ENCODE measurements around the gene GNE. TPM values are rescaled to one million over a fixed set of nuclear protein-coding genes. Genes with fewer than 3 reads are reported as not detected.

Gene GNE
- total and polyA plus RNA-seq, 2 of the 8 experiments (the other 6 are each of a cell fraction or from before 2014, with no cell fraction given) = 5.1 to 11.1 TPM

GRCh38 chr9:36190388-36191289 lies 67.6 kb downstream of the GNE start, which contains the start of gene CLTA (continued):
- TF ChIP-seq GTF2F1 (IDR thresholded peaks at IDR 0.05; ENCODE audit: borderline replicate concordance, low read depth, low read length) (peak; percentile 42; the same call in 1 of the 2 replicates), CHD2 (IDR thresholded peaks at IDR 0.05; ENCODE audit: low read length) (no peak), USF2 (IDR thresholded peaks at IDR 0.05; ENCODE audit: low read length) (peak; percentile 63; the same call in 1 of the 2 replicates), SUZ12 (IDR thresholded peaks at IDR 0.05; ENCODE audit: low read length) (no peak), SP4 (IDR thresholded peaks at IDR 0.05; ENCODE audit: low read length) (peak; percentile 29; the same call in 1 of the 2 replicates), SRF (IDR thresholded peaks at IDR 0.05; ENCODE audit: low read depth, low read length) (0 out of 2 replicates have a peak, but pooled peaks have one; percentile 11), RNF2 (IDR thresholded peaks at IDR 0.05; ENCODE audit: borderline replicate concordance, low read depth, low read length, missing control alignments, poor library complexity, severe bottlenecking) (no peak), CEBPB (IDR thresholded peaks at IDR 0.05; ENCODE audit: low read depth, low read length) (no peak), EGR1 (IDR thresholded peaks at IDR 0.05; ENCODE audit: borderline replicate concordance, low read depth, low read length) (no peak), NANOG (IDR thresholded peaks at IDR 0.05; ENCODE audit: insufficient read depth, low read depth, low read length, poor library complexity, severe bottlenecking) (no peak), EZH2 (IDR thresholded peaks at IDR 0.05; ENCODE audit: low read depth, low read length, severe bottlenecking) (no peak), BACH1 (IDR thresholded peaks at IDR 0.05; ENCODE audit: low read length) (no peak), PHF8 (conservative IDR thresholded peaks at IDR 0.05; ENCODE audit: low read depth, low read length) (peak; percentile 98), CREB1 (IDR thresholded peaks at IDR 0.05) (peak; percentile 43), MAFK (IDR thresholded peaks at IDR 0.05; ENCODE audit: low read depth, low read length) (no peak), KDM4A (IDR thresholded peaks at IDR 0.05; ENCODE audit: low read depth, low read length, severe bottlenecking) (peak; percentile 56), RFX5 (IDR thresholded peaks at IDR 0.05; ENCODE audit: borderline replicate concordance, low read depth, low read length) (no peak), FOSL1 (IDR thresholded peaks at IDR 0.05; ENCODE audit: insufficient read depth, low read depth, low read length) (no peak), TAF1 (IDR thresholded peaks at IDR 0.05; ENCODE audit: low read depth, low read length) (peak; percentile 95), CBX5 (IDR thresholded peaks at IDR 0.05; ENCODE audit: low read depth, low read length) (no peak), KDM5A (IDR thresholded peaks at IDR 0.05; ENCODE audit: low read length) (peak; percentile 18; the same call in 1 of the 2 replicates), ATF3 (IDR thresholded peaks at IDR 0.05; ENCODE audit: insufficient read depth, low read depth, low read length) (no peak)

Data from H1 (cell line).